NCI-H1105 treated with DMSO at 0.1 percent for 48 hours (cell line): ENCODE results near the gene FLNC.

Source experiments
- DNase-seq: peaks from one replicate; lab custom pipeline; 2025; lab: John Stamatoyannopoulos, UW

Gene FLNC

DNA sequence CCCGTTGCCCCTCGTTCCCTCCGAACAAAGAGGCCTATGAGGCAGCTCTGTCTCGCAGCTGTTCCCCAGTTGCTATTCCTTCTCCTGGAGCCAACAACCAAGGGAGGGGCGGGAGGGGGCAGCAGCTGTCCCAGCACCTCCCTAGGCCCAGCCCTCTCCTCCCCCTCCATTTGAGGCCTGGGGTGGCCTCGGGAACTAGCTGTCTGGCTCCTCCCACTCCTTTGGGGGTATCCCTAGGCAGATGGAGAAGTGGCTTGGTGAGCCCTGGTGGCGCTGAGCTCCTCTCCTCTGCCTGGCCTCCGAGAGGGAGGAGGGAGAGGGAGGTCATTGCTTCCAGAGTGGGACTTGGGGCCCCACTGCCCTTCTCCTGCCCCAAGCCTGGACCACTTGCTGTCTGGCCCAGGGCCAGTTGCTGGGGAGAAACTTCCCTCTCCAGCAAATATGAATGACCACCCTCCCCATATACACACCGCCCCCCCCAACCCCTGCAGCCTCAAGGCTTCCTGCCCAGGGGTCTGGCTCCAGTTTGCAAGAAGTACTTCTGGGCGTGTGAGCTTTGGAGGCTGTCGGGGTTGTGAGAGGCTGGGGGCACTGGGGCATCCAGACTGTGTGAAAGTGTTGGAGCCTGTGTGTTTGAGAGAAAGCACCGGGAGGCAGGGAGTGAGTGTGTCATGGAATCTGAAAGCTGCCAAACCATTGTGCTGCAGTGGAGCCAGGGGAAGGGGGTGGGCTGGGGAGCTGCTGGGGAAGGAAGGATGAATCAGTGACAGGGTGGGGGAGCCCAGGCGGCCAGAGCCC lies 3.1 kb downstream of the FLNC start:
- no peak for DNase-seq

GRCh38 chr7:128833946-128834325 lies 3.7 kb downstream of the FLNC start:
- no peak for DNase-seq

- DNase-seq, result no peak
Measured at GRCh38 chr7:128835231-128835751, 5.1 kb downstream of the FLNC start.

GRCh38 chr7:128835790-128836641 lies 5.8 kb downstream of the FLNC start:
- no peak for DNase-seq

DNA sequence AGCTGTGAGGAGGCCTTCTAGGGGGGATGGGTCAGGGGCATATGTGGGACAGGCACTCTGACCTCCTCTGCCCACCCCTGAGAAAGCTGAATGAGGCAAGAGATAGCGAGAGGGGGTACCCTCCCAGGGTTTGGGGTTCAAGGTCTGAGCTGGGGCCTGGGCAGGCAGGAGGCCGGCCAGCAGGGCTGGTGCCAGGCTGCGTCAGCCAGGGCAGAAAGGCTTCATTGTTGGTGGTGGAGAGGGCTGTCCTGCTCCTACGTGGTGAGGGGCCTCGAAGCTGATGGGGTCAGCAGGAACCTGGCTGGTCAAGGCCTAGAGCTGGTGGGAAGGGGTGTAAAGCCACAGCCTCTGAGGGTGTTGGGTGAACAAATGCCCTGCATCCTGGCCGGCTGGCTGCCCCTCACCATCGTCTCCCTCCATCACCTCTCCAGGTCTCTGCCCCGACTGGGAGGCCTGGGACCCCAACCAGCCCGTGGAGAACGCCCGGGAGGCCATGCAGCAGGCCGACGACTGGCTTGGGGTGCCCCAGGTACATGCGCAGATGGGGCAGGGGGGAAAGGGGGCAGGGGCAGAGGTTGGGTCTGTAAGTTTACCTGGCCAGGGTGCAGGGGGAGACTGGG lies 6.6 kb downstream of the FLNC start:
- DNase-seq, result no peak

- no peak for DNase-seq
Measured at GRCh38 chr7:128837521-128837921, 7.3 kb downstream of the FLNC start.

- DNase-seq, result no peak
Measured at GRCh38 chr7:128838109-128838779, 8.0 kb downstream of the FLNC start.

DNA sequence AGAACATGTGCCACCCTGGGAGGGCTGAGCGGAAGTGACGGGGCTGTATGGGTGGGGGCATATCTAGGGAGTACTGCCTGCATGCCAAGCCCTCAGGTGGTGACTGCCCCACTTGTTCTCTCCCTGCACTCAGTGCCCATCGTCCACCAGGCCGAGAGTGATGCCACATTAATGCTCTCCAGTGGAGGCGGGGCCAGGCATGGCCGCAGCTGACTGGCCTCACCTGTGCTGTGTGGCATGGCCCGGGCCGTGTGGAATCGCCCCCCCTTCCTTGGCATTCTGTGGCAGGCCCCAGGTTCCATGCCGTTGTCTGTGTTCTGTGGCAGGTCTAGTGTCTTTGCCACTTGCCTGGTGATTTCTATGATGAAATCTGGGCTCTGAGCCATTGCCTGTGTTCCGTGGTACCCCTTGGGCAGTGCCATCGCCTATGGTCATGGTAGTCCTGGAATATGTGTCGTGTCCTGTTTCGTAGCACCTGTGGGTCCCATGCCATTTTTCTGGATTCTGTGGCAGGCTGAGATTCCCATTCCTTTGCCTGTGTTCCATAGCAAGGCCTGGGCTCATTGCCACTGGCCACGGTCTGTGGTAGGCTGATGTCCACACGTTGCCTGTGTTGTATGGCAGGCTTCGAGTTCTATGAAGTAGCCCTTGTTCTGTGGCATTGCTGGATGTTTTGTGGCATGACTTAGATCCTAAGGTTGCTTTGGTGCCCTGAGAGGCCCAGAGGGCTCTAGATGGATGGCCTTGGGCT lies 8.9 kb downstream of the FLNC start:
- DNase-seq, result no peak

DNA sequence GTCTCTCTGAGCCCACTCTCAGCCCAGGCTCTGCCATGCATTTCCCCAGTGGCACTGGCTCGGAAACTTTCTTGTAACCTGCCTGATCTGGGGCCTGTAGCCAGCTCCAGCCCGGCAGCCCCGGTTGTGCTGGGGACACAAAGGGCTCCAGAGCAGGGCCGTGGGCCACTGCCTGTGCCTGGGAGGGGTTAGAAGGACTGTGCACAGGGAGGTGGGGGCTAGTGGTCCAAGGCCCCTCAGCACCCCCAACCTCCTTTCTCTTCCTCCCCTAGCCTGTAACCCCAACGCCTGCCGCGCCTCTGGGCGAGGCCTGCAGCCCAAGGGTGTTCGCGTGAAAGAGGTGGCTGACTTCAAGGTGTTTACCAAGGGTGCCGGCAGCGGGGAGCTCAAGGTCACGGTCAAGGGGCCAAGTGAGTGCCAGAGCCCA lies 9.6 kb downstream of the FLNC start:
- DNase-seq, result no peak

GRCh38 chr7:128840326-128841170 lies 10.3 kb downstream of the FLNC start:
- DNase-seq, result no peak

GRCh38 chr7:128841171-128841690 lies 11.0 kb downstream of the FLNC start:
- DNase-seq, result no peak

DNA sequence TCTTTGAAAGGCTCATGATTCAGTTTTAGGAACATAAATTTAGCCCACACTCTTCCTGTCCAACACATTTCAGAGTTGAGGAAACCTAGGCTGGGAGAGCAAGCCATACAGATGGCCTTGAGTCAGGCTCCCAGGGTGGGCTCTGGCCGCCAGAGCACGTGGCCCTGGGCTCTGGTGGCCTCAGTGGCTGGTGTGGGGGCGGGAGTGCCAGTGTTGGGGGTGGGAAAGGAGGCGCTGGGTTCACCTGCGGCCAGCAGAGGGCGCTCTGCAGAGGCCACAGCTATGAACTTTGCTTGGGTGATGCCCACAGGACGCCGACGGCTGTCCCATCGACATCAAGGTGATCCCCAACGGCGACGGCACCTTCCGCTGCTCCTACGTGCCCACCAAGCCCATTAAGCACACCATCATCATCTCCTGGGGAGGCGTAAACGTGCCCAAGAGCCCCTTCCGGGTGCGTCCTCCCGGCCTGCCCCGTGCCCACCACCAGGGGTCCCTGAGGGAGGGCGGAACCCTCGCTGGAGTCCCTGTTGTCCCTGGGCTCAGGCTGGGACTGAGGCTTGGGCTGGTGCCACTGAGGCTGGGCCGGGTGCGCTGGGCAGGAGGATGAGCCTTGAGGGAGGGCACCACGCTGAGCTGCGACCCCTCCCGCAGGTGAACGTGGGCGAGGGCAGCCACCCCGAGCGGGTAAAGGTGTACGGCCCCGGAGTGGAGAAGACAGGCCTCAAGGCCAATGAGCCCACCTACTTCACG lies 11.9 kb downstream of the FLNC start:
- DNase-seq, result peak; percentile 8

DNA sequence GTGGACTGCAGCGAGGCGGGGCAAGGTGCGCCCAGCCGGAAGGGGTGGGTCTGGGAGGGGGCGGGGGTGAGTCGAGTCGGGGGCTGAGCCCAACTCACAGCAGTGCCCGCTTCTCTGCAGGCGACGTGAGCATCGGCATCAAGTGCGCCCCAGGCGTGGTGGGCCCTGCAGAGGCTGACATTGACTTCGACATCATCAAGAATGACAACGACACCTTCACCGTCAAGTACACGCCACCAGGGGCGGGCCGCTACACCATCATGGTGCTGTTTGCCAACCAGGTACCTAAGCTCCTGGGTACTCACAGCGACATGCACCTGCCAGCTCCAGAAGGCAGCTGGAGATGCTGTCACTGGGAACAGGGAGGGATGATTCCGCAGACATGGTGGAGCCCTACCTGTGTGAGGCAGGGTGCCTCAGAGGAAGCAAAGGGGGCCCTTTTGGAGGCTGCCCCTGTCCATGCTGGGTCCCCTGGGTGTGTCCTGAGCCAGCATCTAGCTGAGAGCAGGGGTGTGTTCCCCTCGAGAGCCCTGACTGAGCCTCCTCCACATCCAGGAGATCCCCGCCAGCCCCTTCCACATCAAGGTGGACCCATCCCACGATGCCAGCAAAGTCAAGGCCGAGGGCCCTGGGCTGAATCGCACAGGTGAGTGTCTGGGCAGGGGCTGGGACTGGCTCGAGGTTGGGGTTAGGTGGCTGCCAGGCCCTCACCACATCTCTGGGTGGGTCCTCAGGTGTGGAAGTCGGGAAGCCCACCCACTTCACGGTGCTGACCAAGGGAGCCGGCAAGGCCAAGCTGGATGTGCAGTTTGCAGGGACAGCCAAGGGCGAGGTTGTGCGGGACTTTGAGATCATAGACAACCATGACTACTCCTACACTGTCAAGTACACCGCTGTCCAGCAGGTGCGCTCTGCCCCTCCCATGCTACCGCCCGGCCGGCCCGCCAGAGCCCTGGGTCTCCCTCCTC lies 12.8 kb downstream of the FLNC start:
- DNase-seq, result no peak

DNA sequence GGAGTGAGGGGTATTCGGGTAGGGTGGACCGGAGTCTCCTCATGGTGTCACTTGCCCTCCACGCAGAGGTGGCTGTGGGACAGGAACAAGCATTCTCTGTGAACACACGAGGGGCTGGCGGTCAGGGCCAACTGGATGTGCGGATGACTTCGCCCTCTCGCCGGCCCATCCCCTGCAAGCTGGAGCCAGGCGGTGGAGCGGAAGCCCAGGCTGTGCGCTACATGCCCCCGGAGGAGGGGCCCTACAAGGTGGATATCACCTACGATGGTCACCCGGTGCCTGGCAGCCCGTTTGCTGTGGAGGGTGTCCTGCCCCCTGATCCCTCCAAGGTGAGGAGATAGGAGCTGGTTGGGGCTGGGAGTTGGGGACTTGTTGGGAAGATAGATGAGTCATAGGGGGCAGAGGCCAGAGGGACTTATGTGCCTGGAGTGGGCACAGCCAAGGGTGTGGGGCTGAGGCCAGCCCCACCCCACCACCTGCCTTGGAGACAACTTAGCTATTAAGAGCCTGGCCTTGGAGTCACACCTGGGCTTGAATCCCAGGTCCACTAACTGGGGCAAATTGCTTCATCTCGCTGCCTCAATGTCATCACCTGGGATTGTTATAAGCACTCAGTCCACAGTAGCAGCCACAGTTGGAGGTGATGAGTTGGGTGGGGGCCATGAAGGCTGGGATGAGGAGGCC lies 13.9 kb downstream of the FLNC start:
- no peak for DNase-seq

DNA sequence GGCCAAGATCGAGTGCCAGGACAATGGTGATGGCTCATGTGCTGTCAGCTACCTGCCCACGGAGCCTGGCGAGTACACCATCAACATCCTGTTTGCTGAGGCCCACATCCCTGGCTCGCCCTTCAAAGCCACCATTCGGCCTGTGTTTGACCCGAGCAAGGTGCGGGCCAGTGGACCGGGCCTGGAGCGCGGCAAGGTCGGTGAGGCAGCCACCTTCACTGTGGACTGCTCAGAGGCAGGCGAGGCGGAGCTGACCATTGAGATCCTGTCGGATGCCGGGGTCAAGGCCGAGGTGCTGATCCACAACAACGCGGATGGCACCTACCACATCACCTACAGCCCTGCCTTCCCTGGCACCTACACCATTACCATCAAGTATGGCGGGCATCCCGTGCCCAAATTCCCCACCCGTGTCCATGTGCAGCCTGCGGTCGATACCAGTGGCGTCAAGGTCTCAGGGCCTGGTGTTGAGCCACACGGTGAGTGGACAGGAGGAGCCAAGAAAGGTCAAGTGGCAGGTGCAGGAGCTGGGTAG lies 14.6 kb downstream of the FLNC start:
- no peak for DNase-seq

- no peak for DNase-seq
Measured at GRCh38 chr7:128845475-128845874, 15.3 kb downstream of the FLNC start.

GRCh38 chr7:128845987-128846386 lies 15.8 kb downstream of the FLNC start:
- DNase-seq, result no peak
